Mucosa of descending colon (tissue), 3 donors: ENCODE results near the gene LHX3. TPM values are rescaled to one million over a fixed set of nuclear protein-coding genes. Genes with fewer than 3 reads are reported as not detected.

Experiments used
- ATAC-seq: fragments of 200-7000 bp; cut with Tn5 transposase; one replicate; pipeline ENCODE4 v1.9.1; 2020; ENCODE audit warnings: mild to moderate bottlenecking, moderate library complexity
- DNase-seq, 3 donors: peaks; one replicate each; pipeline ENCODE4 v3.0.0-alpha.2; 2020
- H3K36me3 ChIP-seq: fragments of 200-600 bp; one replicate; pipeline ENCODE4 v1.8.0; 2021; ENCODE audit warnings: low read depth, mild to moderate bottlenecking
- H3K4me1 ChIP-seq: fragments of 200-600 bp; one replicate; pipeline ENCODE4 v1.8.0; 2021; ENCODE audit warnings: low read depth, mild to moderate bottlenecking
- H3K4me3 ChIP-seq: fragments of 200-600 bp; one replicate; pipeline ENCODE4 v1.8.0; 2021; ENCODE audit warnings: mild to moderate bottlenecking
- H3K9me3 ChIP-seq: fragments of 200-600 bp; one replicate; pipeline ENCODE4 v1.8.0; 2021; ENCODE audit warnings: mild to moderate bottlenecking
- CTCF ChIP-seq: fragments of 200-600 bp; IDR thresholded peaks from one replicate; pipeline ENCODE4 v1.8.0; 2022; ENCODE audit warnings: antibody characterized with exemption, mild to moderate bottlenecking
- intact Hi-C, 2 donors: fragments of 100-400 bp; cut with DNase I in 1 of 2; cut with micrococcal nuclease in 1 of 2; formaldehyde crosslinking; loops; one replicate each; pipeline versions ENCODE4 v1.11.0 to v1.11.1; 2022; cut with DNase I, micrococcal nuclease
- total RNA-seq, 3 donors: library from RNA; stranded (reverse); fragmentation: NEBNext Ultra II Directional in 2 of 3; extraction: Animal tissue kit (Norgen Biotek cat#: 25700) in 2 of 3; gene quantifications; one replicate each; pipeline versions ENCODE4 v1.2.1 to v1.2.4, GENCODE V29; 2021 to 2023
- donor health status: DM: no; HTN: no; CAD: no; lungs with moderate emphysema.
- donor health status: DM: no; HTN: no; CAD: no.
- donor health status: DM: no; HTN: yes; CAD: no.

The LHX3 gene
- total RNA-seq, 3 donors from 2014 or later, result not detected

GRCh38 chr9:136179761-136180160, 25.2 kb downstream of the LHX3 start:
- Histone ChIP-seq H3K9me3 (no peaks in the 10 kb centered on the region), H3K36me3 (no peaks in the 10 kb centered on the region), H3K4me3 (no peak overlapping the region), H3K4me1 (no peaks in the 10 kb centered on the region)
- ATAC-seq, result no peak
- DNase-seq, result no peak
- intact Hi-C loops, result no loop called here
- TF ChIP-seq CTCF, result no peak

- intact Hi-C loops, result no loop called here
- no peak for TF ChIP-seq CTCF
- DNase-seq, result no peak
- H3K9me3 ChIP-seq, result no peaks in the 10 kb centered on the region
- no peak overlapping the region for H3K4me3 ChIP-seq
- no peaks in the 10 kb centered on the region for H3K4me1 ChIP-seq
- H3K36me3 ChIP-seq, result no peaks in the 10 kb centered on the region
- no peak for ATAC-seq
Measured at GRCh38 chr9:136179101-136179616, 25.8 kb downstream of the LHX3 start.

GRCh38 chr9:136178773-136179075, 26.2 kb downstream of the LHX3 start:
- intact Hi-C loops, result no loop called here
- Histone ChIP-seq H3K4me1 (no peaks in the 10 kb centered on the region), H3K36me3 (no peaks in the 10 kb centered on the region), H3K4me3 (no peak overlapping the region), H3K9me3 (no peaks in the 10 kb centered on the region)
- TF ChIP-seq CTCF, result no peak
- no peak for DNase-seq
- ATAC-seq, result no peak

DNA sequence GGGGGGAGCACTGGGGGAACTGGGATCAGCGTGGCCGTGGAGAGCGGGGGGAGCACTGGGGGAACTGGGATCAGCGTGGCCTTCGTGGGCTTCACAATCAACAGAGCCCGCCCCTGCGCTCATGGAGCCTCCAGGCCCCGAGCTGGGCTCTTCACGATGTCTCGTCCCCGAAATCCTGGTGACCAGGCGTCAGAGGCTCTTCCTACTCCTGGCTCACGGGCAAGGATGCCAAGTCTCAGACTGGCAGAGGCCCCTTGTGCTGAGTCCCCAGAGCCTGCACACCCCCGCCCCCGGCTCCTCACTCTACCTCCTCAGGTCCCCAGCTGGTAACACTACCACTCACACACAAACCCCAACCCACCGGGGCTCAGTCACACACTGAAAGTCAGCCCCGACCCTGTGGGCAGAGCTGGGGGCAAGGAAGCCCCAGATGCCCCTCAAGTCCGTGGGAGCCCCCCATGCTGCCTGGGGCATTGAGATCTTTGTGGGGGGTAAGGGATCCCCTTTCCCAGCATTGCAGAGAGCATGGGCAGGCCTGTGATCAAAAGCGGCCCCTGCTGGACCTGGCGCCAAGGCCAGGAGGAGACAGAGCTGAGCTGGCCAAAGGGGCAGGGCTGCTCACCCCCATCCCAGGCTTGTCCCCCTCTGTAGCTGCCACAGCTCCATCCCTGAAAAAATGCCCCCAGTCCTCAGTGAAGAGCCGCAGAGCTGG, 26.7 kb downstream of the LHX3 start:
- Histone ChIP-seq H3K4me1 (no peaks in the 10 kb centered on the region), H3K4me3 (no peak overlapping the region), H3K9me3 (no peaks in the 10 kb centered on the region), H3K36me3 (no peaks in the 10 kb centered on the region)
- intact Hi-C loops, result no loop called here
- DNase-seq (no peak), ATAC-seq (no peak)
- no peak for TF ChIP-seq CTCF

DNA sequence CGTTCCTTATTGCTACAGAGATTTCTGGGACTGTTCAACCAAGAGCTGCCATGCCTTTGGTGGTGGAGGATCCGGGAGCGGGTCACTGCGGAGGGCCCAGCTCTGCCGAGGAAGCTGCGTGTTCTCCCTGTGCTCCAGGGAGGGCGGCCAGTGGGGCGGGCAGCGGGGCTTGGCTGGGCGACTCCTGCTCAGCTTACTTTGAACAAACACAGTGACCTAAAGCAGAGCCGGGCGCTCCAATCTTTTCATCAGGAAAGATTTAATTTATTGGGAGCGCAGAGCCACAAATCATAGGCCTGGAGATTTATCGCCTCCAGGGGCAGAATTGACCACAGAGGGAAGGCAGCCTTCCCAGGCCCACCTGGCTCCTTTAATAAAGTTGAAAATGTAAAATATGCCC, 27.7 kb downstream of the LHX3 start:
- no peak for DNase-seq
- intact Hi-C loops, result no loop called here
- Histone ChIP-seq H3K36me3 (no peaks in the 10 kb centered on the region), H3K4me1 (no peaks in the 10 kb centered on the region), H3K4me3 (no peak overlapping the region), H3K9me3 (no peaks in the 10 kb centered on the region)
- no peak for TF ChIP-seq CTCF
- no peak for ATAC-seq
